Esophagus squamous epithelium (tissue), 5 donors: ENCODE data around the gene WDR48. TPM values are rescaled to one million over a fixed set of nuclear protein-coding genes. Genes with fewer than 3 reads are reported as not detected.

ENCODE experiments used
- DNase-seq: peaks from one replicate; lab custom pipeline; 2025; lab: John Stamatoyannopoulos, UW
- H3K27ac ChIP-seq, 4 donors: fragments of 200-600 bp; sonication (generic); one replicate each; pipeline ENCODE4 v1.5.1; 2016 to 2019; ENCODE audit warnings: mild to moderate bottlenecking in 1 of 4
- H3K27me3 ChIP-seq, 4 donors: fragments of 200-600 bp; sonication (generic); 1 replicate in 3 of 4; 2 replicates in 1 of 4; pipeline versions ENCODE4 v1.5.1 to v1.6.0; 2017 to 2021; ENCODE audit warnings: antibody characterized with exemption in 1 of 4
- H3K36me3 ChIP-seq, 3 donors: fragments of 200-600 bp; sonication (generic); one replicate each; pipeline ENCODE4 v1.5.1; 2016 to 2019
- H3K4me1 ChIP-seq, 3 donors: fragments of 200-600 bp; sonication (generic); one replicate each; pipeline ENCODE4 v1.5.1; 2017 to 2019
- H3K4me3 ChIP-seq, 4 donors: fragments of 200-600 bp; sonication (generic); 1 replicate in 3 of 4; 2 replicates in 1 of 4; pipeline ENCODE4 v1.5.1; 2016 to 2019; ENCODE audit warnings: mild to moderate bottlenecking in 2 of 4, moderate library complexity in 1 of 4
- H3K9me3 ChIP-seq, 3 donors: fragments of 200-600 bp; sonication (generic); one replicate each; pipeline ENCODE4 v1.5.1; 2016 to 2019
- POLR2A ChIP-seq, 4 donors: fragments of 450-650 bp; IDR thresholded peaks; one replicate each; pipeline ENCODE4 v1.6.1; 2017; ENCODE audit warnings: antibody characterized with exemption in 4 of 4, mild to moderate bottlenecking in 4 of 4, moderate library complexity in 3 of 4
- WGBS, 2 donors: methylation state at CpG; one replicate each; pipeline ENCODE4 v1.1.5; 2018; 5-methylcytosine and 5-hydroxymethylcytosine counted together
- intact Hi-C: fragments of 100-400 bp; cut with DNase I; formaldehyde crosslinking; loops from one replicate; pipeline ENCODE4 v1.15.0; 2022
- total RNA-seq, 4 donors: library from RNA; depleted of rRNA; stranded (reverse); fragments of >200 nt; gene quantifications; one replicate each; pipeline ENCODE4 v1.1.0, GENCODE V29; 2016
- TF ChIP-seq, protein P1 (sequence below), 6 experiments: fragments of 450-650 bp in 4 of 6; fragments of 200-600 bp in 2 of 6; sonication (generic) in 2 of 6; IDR thresholded peaks; one replicate each; pipeline ENCODE4 v1.5.1; 2016 to 2019; ENCODE audit warnings: antibody characterized with exemption in 6 of 6, mild to moderate bottlenecking in 4 of 6, moderate library complexity in 4 of 6
- donor health status: DM: yes; HTN: yes; CAD: no.

WDR48 gene
- total RNA-seq, 4 donors from 2014 or later, result 9.7 to 25.9 (median 19.4) TPM

DNA sequence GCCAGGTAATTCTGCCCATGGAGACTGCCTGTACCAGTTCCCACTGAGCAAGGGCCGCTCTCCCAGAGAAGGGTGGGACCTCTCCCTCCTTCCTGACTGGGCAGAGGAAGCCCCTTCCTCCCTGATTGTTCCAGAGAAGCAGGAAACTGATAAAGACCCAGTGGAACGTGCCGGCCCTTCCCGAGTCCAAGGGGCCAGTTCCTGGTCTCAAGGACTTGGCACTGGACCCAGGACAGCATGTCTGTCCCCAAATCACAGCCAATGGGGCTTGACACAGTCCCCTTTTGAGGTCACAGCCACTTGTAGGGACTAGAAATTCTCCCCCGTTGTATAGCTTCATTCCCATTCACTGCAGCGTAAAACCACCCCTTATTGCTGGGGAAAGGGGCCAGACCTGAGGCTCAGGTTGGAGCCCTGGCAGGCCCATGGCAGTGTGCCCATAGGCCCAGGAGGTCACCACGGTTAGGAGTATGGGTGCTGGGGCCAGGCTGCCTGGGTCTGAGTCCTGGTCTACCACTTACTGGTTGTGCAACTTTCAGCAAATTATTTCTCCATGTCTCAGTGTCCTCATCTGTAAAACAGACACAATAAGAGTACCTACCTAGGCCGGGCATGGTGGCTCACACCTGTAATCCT is 83.5 kb downstream of the WDR48 start:
- Histone ChIP-seq H3K27me3 (no peaks in the 10 kb centered on the region), H3K36me3 (peaks cover 0 to 20% (median 0%) of the 10 kb centered on the region in 3 donors), H3K9me3 (no peaks in the 10 kb centered on the region), H3K4me1 (peaks cover 0 to 81% (median 5%) of the 10 kb centered on the region in 3 donors), H3K27ac (peak overlapping the region in 2 of 4 donors; percentile 33 to 40), H3K4me3 (no peak overlapping the region)
- TF ChIP-seq, protein P1, sequence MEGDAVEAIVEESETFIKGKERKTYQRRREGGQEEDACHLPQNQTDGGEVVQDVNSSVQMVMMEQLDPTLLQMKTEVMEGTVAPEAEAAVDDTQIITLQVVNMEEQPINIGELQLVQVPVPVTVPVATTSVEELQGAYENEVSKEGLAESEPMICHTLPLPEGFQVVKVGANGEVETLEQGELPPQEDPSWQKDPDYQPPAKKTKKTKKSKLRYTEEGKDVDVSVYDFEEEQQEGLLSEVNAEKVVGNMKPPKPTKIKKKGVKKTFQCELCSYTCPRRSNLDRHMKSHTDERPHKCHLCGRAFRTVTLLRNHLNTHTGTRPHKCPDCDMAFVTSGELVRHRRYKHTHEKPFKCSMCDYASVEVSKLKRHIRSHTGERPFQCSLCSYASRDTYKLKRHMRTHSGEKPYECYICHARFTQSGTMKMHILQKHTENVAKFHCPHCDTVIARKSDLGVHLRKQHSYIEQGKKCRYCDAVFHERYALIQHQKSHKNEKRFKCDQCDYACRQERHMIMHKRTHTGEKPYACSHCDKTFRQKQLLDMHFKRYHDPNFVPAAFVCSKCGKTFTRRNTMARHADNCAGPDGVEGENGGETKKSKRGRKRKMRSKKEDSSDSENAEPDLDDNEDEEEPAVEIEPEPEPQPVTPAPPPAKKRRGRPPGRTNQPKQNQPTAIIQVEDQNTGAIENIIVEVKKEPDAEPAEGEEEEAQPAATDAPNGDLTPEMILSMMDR (IDR thresholded peaks at IDR 0.05), result no peak
- TF ChIP-seq POLR2A (IDR thresholded peaks at IDR 0.05), result no peak
- 67 to 88% methylated on average over 3 to 5 of the region's 8 CpGs for WGBS, 2 donors
- DNase-seq, result no peak
- intact Hi-C loops, result no loop called here

DNA sequence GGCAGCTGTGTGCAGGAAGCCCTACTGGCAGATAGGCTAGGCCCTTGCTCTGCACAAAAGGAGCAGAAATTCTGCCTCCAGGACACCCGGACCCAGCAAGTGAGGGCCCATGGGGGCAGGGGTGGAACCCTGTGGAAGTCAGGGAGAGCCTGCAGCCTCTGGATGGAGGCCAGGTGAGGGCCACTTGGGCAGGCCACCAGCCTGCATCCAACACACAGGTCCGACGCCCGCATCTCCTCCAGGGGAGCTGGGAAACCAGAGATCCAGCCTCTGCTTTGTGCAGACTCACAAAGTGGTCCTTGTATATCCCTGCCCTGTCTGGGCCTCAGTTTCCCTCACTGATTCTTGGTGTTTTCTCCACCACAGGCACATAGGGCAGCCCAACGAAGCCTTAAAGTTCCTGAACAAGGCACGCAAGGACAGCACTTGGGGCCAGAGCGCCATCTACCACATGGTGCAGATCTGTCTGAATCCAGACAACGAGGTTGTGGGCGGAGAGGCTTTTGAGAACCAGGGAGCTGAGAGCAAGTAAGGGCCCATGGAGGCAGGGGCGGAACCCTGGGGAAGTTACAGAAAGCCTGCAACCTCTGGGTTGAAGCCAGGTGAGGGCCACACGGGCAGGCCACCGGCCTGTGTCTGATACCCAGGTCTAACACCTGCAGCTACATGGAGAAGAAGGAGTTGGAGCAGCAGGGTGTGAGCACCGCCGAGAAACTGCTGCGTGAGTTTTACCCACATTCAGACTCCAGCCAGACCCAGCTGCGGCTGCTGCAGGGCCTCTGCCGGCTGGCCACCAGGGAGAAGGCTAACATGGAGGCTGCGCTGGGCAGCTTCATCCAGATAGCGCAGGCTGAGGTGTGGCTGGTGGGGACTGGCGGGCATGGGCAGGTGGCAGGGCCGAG is 85.0 kb downstream of the WDR48 start:
- intact Hi-C loops, result no loop called here
- H3K27ac ChIP-seq, result no peak overlapping the region

DNA sequence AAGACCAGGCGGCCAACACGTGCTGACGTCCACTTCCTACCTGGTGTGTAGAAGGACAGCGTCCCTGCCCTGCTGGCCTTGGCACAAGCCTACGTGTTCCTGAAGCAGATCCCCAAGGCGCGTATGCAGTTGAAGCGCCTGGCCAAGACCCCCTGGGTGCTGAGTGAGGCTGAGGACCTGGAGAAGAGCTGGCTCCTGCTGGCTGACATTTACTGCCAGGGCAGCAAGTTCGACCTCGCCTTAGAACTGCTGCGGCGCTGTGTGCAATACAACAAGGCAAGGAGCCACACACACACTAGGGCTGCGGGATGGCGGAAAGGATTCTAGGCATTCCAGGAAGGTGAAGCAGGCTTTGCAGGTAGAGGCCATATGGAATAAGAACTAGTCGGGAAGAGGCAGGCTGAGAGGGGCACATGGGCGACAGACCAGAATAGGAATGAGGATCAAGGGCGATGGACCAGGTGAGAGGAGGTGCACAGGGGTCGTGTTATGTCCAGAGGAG is 85.7 kb downstream of the WDR48 start:
- TF ChIP-seq POLR2A (IDR thresholded peaks at IDR 0.05), result no peak
- TF ChIP-seq, protein P1 (IDR thresholded peaks at IDR 0.05), result no peak
- H3K27ac ChIP-seq, result no peak overlapping the region

More for the DNA sequence above, 85.0 kb downstream of the WDR48 start:
- Histone ChIP-seq H3K27me3 (no peaks in the 10 kb centered on the region), H3K36me3 (peaks cover 0 to 26% (median 0%) of the 10 kb centered on the region in 3 donors), H3K4me1 (peaks cover 13 to 85% (median 20%) of the 10 kb centered on the region in 3 donors), H3K4me3 (no peak overlapping the region), H3K9me3 (no peaks in the 10 kb centered on the region)
- no peak for DNase-seq
- TF ChIP-seq POLR2A (IDR thresholded peaks at IDR 0.05), result no peak
- TF ChIP-seq, protein P1 (IDR thresholded peaks at IDR 0.05), result no peak
- WGBS, 2 donors, result 95 to 97% methylated on average over 8 to 14 of the region's 21 CpGs

DNA sequence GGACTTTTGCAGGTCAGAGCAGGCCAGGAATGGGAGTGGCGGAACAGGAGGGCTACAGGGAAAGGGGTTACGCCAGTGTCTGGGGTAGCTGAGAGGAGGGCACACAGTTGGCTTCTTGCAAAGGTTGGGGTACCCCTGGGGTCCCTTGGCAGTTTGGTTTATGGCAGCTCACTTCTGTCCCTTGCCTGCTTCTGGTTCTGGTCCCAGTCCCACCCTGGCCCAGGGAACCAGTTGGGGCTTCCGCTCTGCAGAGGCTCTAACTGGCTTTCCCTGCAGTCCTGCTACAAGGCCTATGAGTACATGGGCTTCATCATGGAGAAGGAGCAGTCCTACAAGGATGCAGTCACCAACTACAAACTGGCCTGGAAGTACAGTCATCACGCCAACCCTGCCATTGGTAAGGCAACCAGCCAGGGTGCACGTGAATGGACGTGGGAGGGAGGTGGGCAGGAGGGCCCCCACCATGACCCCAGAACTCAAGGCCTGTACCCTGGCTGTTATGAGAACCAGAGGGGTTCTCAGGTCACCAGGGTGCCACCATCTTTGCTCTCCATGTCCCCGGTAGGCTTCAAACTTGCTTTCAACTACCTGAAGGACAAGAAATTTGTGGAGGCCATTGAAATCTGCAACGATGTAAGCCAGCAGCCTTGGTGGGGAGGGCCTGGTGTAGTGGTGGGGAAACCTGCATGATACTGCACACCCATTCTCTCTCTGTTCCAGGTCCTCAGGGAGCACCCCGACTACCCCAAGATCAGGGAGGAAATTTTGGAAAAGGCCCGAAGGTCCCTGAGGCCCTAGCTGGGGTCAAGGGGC is 86.4 kb downstream of the WDR48 start:
- H3K36me3 ChIP-seq, result peaks cover under 1 to 40% (median 12%) of the 10 kb centered on the region in 3 donors

More for the DNA sequence above, 85.7 kb downstream of the WDR48 start:
- 87 to 93% methylated on average over 9 to 10 of the region's 18 CpGs for WGBS, 2 donors
- intact Hi-C loops, result no loop called here
- H3K4me1 ChIP-seq, result peaks cover 20 to 85% (median 27%) of the 10 kb centered on the region in 3 donors
- H3K27me3 ChIP-seq, result no peaks in the 10 kb centered on the region
- no peak for DNase-seq
- H3K36me3 ChIP-seq, result peaks cover 0 to 33% (median 5%) of the 10 kb centered on the region in 3 donors
- no peak overlapping the region for H3K4me3 ChIP-seq
- H3K9me3 ChIP-seq, result no peaks in the 10 kb centered on the region

More for the DNA sequence above, 86.4 kb downstream of the WDR48 start:
- no peak for DNase-seq
- Histone ChIP-seq H3K27ac (no peak overlapping the region), H3K9me3 (no peaks in the 10 kb centered on the region), H3K27me3 (no peaks in the 10 kb centered on the region), H3K4me3 (no peak overlapping the region), H3K4me1 (peaks cover 23 to 85% (median 30%) of the 10 kb centered on the region in 3 donors)
- 76 to 94% methylated on average over 7 to 9 of the region's 10 CpGs for WGBS, 2 donors
- TF ChIP-seq, protein P1 (IDR thresholded peaks at IDR 0.05), result no peak
- no peak for TF ChIP-seq POLR2A (IDR thresholded peaks at IDR 0.05)
- intact Hi-C loops, result no loop called here
